ENCODE data around the gene MEGF6. TPM values are rescaled to one million over a fixed set of nuclear protein-coding genes. Genes with fewer than 3 reads are reported as not detected.

MEGF6 gene
- total and polyA plus RNA-seq, 2 of the 8 experiments (the other 6 are each of a cell fraction or from before 2014, with no cell fraction given): 4.1 to 14.8 TPM

- TF ChIP-seq CHD7 (IDR thresholded peaks at IDR 0.05; ENCODE audit: insufficient replicate concordance, low read length): no peak
- no peak for TF ChIP-seq SP2 (IDR thresholded peaks at IDR 0.05; ENCODE audit: low read length)
- no peak for TF ChIP-seq CBX5 (IDR thresholded peaks at IDR 0.05; ENCODE audit: low read depth, low read length)
- no peak for TF ChIP-seq BCL11A (IDR thresholded peaks at IDR 0.05; ENCODE audit: low read depth in 2 of 2, low read length in 2 of 2)
- TF ChIP-seq CTCF (IDR thresholded peaks at IDR 0.05; ENCODE audit: control extremely low read depth in 1 of 3, insufficient read depth in 1 of 3, low read depth in 1 of 3, low read length in 3 of 3): no peak
- TF ChIP-seq MAFK (IDR thresholded peaks at IDR 0.05; ENCODE audit: low read depth, low read length): no peak
Observed at GRCh38 chr1:3465935-3466321, 145.4 kb downstream of the MEGF6 start (continued).

Measured in H1 (cell line).